H1 (cell line): ENCODE measurements around the gene CALM1. TPM values are rescaled to one million over a fixed set of nuclear protein-coding genes. Genes with fewer than 3 reads are reported as not detected.

Experiments
- CTCF ChIA-PET: fragments of 300-600 bp; sonication (Branson Sonifier 250); formaldehyde crosslinking; loops from one replicate; lab custom pipeline; 2021; ENCODE audit not compliant: partially characterized antibody; lab: Charles Lee
- POLR2A ChIA-PET: fragments of 300-600 bp; sonication (Branson Sonifier 250); formaldehyde crosslinking; loops from one replicate; lab custom pipeline; 2021; ENCODE audit warnings: inconsistent platforms; ENCODE audit not compliant: partially characterized antibody; lab: Charles Lee
- DNase-seq, 2 experiments: peaks; one replicate each; pipeline versions ENCODE4 v3.0.0 to v3.0.0-alpha.2; 2010 to 2022; ENCODE audit warnings: low spot score in 2 of 2, low read depth in 1 of 2, mixed read lengths in 1 of 2
- FAIRE-seq: peaks from 2 replicates; lab custom pipeline; 2011; peaks lifted over from hg19 to GRCh38; lab: Jason Lieb, UNC
- H2AFZ ChIP-seq: 2 replicates; pipeline ENCODE4 v1.8.1; 2012; ENCODE audit warnings: low read length, inconsistent platforms
- H2AK5ac ChIP-seq: 2 replicates; pipeline ENCODE4 v1.6.1; 2013; ENCODE audit warnings: low read depth, low read length
- H2BK120ac ChIP-seq: replicated peaks from 2 replicates; pipeline ENCODE3; 2013; ENCODE audit warnings: low read depth, low read length, inconsistent platforms
- H2BK12ac ChIP-seq: 2 replicates; pipeline ENCODE4 v1.6.1; 2013; ENCODE audit warnings: low read depth, low read length
- H2BK15ac ChIP-seq: 2 replicates; pipeline ENCODE4 v1.6.1; 2013; ENCODE audit warnings: low read length
- H2BK20ac ChIP-seq: 2 replicates; pipeline ENCODE4 v1.6.1; 2013; ENCODE audit warnings: low read length
- H2BK5ac ChIP-seq: 2 replicates; pipeline ENCODE4 v1.6.1; 2013; ENCODE audit warnings: low read depth, low read length
- H3K14ac ChIP-seq: 2 replicates; pipeline ENCODE4 v1.6.1; 2013; ENCODE audit warnings: inconsistent platforms; ENCODE audit not compliant: insufficient read length
- H3K18ac ChIP-seq: 2 replicates; pipeline ENCODE4 v1.6.1; 2013; ENCODE audit warnings: low read length; ENCODE audit errors: extremely low read depth
- H3K23ac ChIP-seq: 2 replicates; pipeline ENCODE4 v1.6.1; 2013; ENCODE audit warnings: inconsistent platforms; ENCODE audit not compliant: insufficient read length
- H3K23me2 ChIP-seq: 2 replicates; pipeline ENCODE4 v1.6.1; 2013; ENCODE audit warnings: low read depth, low read length
- H3K27ac ChIP-seq: 2 replicates; pipeline ENCODE4 v1.6.1; 2011; ENCODE audit warnings: low read depth, low read length, inconsistent platforms
- H3K27me3 ChIP-seq, 4 experiments: replicated peaks in 1 of 4; 1 replicate in 1 of 4; 2 replicates in 3 of 4; pipeline versions ENCODE4 v1.6.1 to v1.8.1; 2011 to 2013; ENCODE audit warnings: low read length in 3 of 4, mild to moderate bottlenecking in 3 of 4, inconsistent platforms in 2 of 4, mixed read lengths in 2 of 4, moderate library complexity in 1 of 4; ENCODE audit not compliant: control insufficient read depth in 3 of 4, insufficient read depth in 3 of 4; ENCODE audit errors: extremely low read depth in 1 of 4
- H3K36me3 ChIP-seq, 4 experiments: 2 replicates each; pipeline versions ENCODE4 v1.6.1 to v1.8.1; 2011 to 2013; ENCODE audit warnings: mild to moderate bottlenecking in 4 of 4, low read length in 3 of 4, moderate library complexity in 2 of 4, control low read depth in 1 of 4, inconsistent platforms in 1 of 4; ENCODE audit not compliant: insufficient read depth in 4 of 4, control insufficient read depth in 2 of 4
- H3K4ac ChIP-seq: replicated peaks from 2 replicates; pipeline ENCODE3; 2013; ENCODE audit warnings: low read length, low read depth, mixed read lengths, inconsistent platforms; ENCODE audit not compliant: insufficient read length
- H3K4me1 ChIP-seq, 4 experiments: replicated peaks in 1 of 4; 1 replicate in 1 of 4; 2 replicates in 3 of 4; pipeline versions ENCODE4 v1.6.1 to v1.8.1; 2011 to 2013; ENCODE audit warnings: low read length in 3 of 4, inconsistent platforms in 2 of 4, mixed read lengths in 1 of 4; ENCODE audit not compliant: insufficient read depth in 4 of 4, control insufficient read depth in 3 of 4
- H3K4me2 ChIP-seq, 2 experiments: 2 replicates each; pipeline versions ENCODE4 v1.6.1 to v1.8.1; 2011 to 2013; ENCODE audit warnings: low read depth in 2 of 2, low read length in 2 of 2, control low read depth in 1 of 2, inconsistent platforms in 1 of 2, mild to moderate bottlenecking in 1 of 2; ENCODE audit not compliant: insufficient read depth in 1 of 2
- H3K4me3 ChIP-seq, 4 experiments: fragments of 200-600, 300-600 bp in 1 of 4; sonication (generic), shearing (Covaris generic), sonication (Bioruptor Twin) in 1 of 4; 2 replicates each; pipeline versions ENCODE4 v1.5.1 to v1.8.1; 2011 to 2016; ENCODE audit warnings: low read length in 4 of 4, low read depth in 3 of 4, control low read depth in 2 of 4, inconsistent platforms in 2 of 4, mild to moderate bottlenecking in 2 of 4, mixed read lengths in 1 of 4, moderate library complexity in 1 of 4; ENCODE audit not compliant: insufficient read depth in 2 of 4; ENCODE audit errors: extremely low read depth in 1 of 4
- H3K56ac ChIP-seq: replicated peaks from 2 replicates; pipeline ENCODE3; 2013; ENCODE audit warnings: low read depth, mild to moderate bottlenecking, mixed read lengths, low read length, inconsistent platforms; ENCODE audit not compliant: insufficient read length
- H3K79me1 ChIP-seq: 2 replicates; pipeline ENCODE4 v1.6.1; 2013; ENCODE audit warnings: low read depth, low read length, control low read depth
- H3K79me2 ChIP-seq, 2 experiments: 2 replicates each; pipeline versions ENCODE4 v1.6.1 to v1.8.1; 2012 to 2013; ENCODE audit warnings: low read length in 2 of 2, mild to moderate bottlenecking in 2 of 2, inconsistent platforms in 1 of 2; ENCODE audit not compliant: insufficient read depth in 2 of 2, control insufficient read depth in 1 of 2
- H3K9ac ChIP-seq, 4 experiments: replicated peaks in 1 of 4; 1 replicate in 1 of 4; 2 replicates in 3 of 4; pipeline versions ENCODE4 v1.6.1 to v1.8.1; 2011 to 2013; ENCODE audit warnings: low read depth in 3 of 4, low read length in 3 of 4, control low read depth in 2 of 4, mild to moderate bottlenecking in 2 of 4, moderate library complexity in 2 of 4, inconsistent platforms in 1 of 4; ENCODE audit errors: extremely low read depth in 1 of 4
- H3K9me3 ChIP-seq, 2 experiments: 2 replicates each; pipeline versions ENCODE4 v1.6.1 to v1.8.1; 2012 to 2013; ENCODE audit warnings: mild to moderate bottlenecking in 2 of 2, moderate library complexity in 2 of 2, control low read depth in 1 of 2, inconsistent platforms in 1 of 2, low read depth in 1 of 2, low read length in 1 of 2, mixed read lengths in 1 of 2; ENCODE audit not compliant: insufficient read depth in 2 of 2
- H4K20me1 ChIP-seq, 2 experiments: replicated peaks in 1 of 2; 2 replicates each; pipeline versions ENCODE3 to v1.8.1; 2011 to 2013; ENCODE audit warnings: inconsistent platforms in 2 of 2, low read length in 2 of 2, mild to moderate bottlenecking in 1 of 2; ENCODE audit not compliant: insufficient read depth in 2 of 2, control insufficient read depth in 1 of 2
- H4K5ac ChIP-seq: 2 replicates; pipeline ENCODE4 v1.6.1; 2013; ENCODE audit warnings: low read length, low read depth, mixed read lengths, inconsistent platforms; ENCODE audit not compliant: insufficient read length
- H4K8ac ChIP-seq: 2 replicates; pipeline ENCODE4 v1.8.0; 2013; ENCODE audit warnings: mild to moderate bottlenecking, moderate library complexity, low read length, inconsistent platforms; ENCODE audit not compliant: insufficient read depth; ENCODE audit errors: extremely low read depth
- H4K91ac ChIP-seq: replicated peaks from 2 replicates; pipeline ENCODE3; 2013; ENCODE audit warnings: low read length, mixed read lengths, inconsistent platforms; ENCODE audit not compliant: insufficient read length
- BACH1 ChIP-seq: IDR thresholded peaks from 2 replicates; pipeline ENCODE4 v1.6.1; 2012; ENCODE audit warnings: low read length, improper control_type of control experiment
- CBX8 ChIP-seq: fragments of 300-800, 300-1000 bp; sonication (generic); IDR thresholded peaks from 2 replicates; pipeline ENCODE4 v1.7.1; 2016; ENCODE audit warnings: low read depth, low read length, borderline replicate concordance
- E2F6 ChIP-seq: IDR thresholded peaks from 2 replicates; pipeline ENCODE4 v1.6.1; 2012; ENCODE audit warnings: inconsistent platforms
- JUN ChIP-seq: IDR thresholded peaks from 2 replicates; pipeline ENCODE4 v1.6.1; 2011; ENCODE audit warnings: low read depth, mild to moderate bottlenecking, improper control_type of control experiment, low read length
- KDM4A ChIP-seq: IDR thresholded peaks from one replicate; pipeline ENCODE4 v1.7.1; 2012; ENCODE audit warnings: low read depth, mild to moderate bottlenecking, moderate library complexity, low read length, inconsistent platforms; ENCODE audit not compliant: severe bottlenecking
- RBBP5 ChIP-seq: IDR thresholded peaks from 2 replicates; pipeline ENCODE4 v1.7.1; 2012; ENCODE audit warnings: low read depth, mild to moderate bottlenecking, inconsistent platforms, low read length, moderate library complexity, borderline replicate concordance
- SIN3A ChIP-seq, 2 experiments: IDR thresholded peaks in 1 of 2; conservative IDR thresholded peaks in 1 of 2; 2 replicates each; pipeline ENCODE4 v1.6.1; 2011 to 2012; ENCODE audit warnings: low read length in 2 of 2, improper control_type of control experiment in 1 of 2, low read depth in 1 of 2, mild to moderate bottlenecking in 1 of 2
- SP4 ChIP-seq: IDR thresholded peaks from 2 replicates; pipeline ENCODE4 v1.6.1; 2012; ENCODE audit warnings: low read length, inconsistent platforms
- TAF7 ChIP-seq: optimal IDR thresholded peaks from 2 replicates; pipeline ENCODE3; 2011; ENCODE audit warnings: low read depth, mild to moderate bottlenecking, inconsistent platforms, low read length, moderate library complexity, borderline replicate concordance
- TEAD4 ChIP-seq: IDR thresholded peaks from 2 replicates; pipeline ENCODE4 v1.6.1; 2012; ENCODE audit warnings: low read depth, low read length, inconsistent platforms, mixed read lengths
- YY1 ChIP-seq: IDR thresholded peaks from 2 replicates; pipeline ENCODE4 v1.6.1; 2011; ENCODE audit warnings: low read depth, mild to moderate bottlenecking, low read length
- ZNF274 ChIP-seq: IDR thresholded peaks from 2 replicates; pipeline ENCODE4 v1.7.0; 2012; ENCODE audit warnings: low read length, borderline replicate concordance; ENCODE audit errors: extremely low read depth
- WGBS, 2 experiments: shearing (Covaris generic) in 1 of 2; methylation state at CpG; one replicate each; pipeline versions ENCODE4 v1.1.6 to v1.1.7; 2013 to 2015; ENCODE audit warnings: low lambda C conversion rate in 2 of 2, mixed read lengths in 2 of 2, inconsistent platforms in 1 of 2, low coverage in 1 of 2, missing lambda C conversion rate in 1 of 2; ENCODE audit not compliant: insufficient replicate concordance in 2 of 2, insufficient coverage in 1 of 2, insufficient read length in 1 of 2; ENCODE audit errors: extremely low coverage in 1 of 2, missing lambda C conversion rate in 1 of 2; 5-methylcytosine and 5-hydroxymethylcytosine counted together
- polyA plus RNA-seq, 7 experiments: library from polyadenylated mRNA; depleted of rRNA in 3 of 7; stranded (reverse) in 5 of 7; unstranded in 2 of 7; fragments of >200 nt in 5 of 7; fragments of 200-250 nt in 2 of 7; gene quantifications; 1 replicate in 5 of 7; 2 replicates in 1 of 7; 4 replicates in 1 of 7; pipeline versions ENCODE4 v1.2.1 to v1.2.3, GENCODE V29; 2011 to 2013; ENCODE audit warnings: missing spikeins in 2 of 7, mixed read lengths in 2 of 7
- total RNA-seq: library from RNA; stranded (reverse); fragmentation: NEBNext Ultra II Directional; extraction: Animal tissue kit (Norgen Biotek cat#: 25700); gene quantifications from 2 replicates; pipeline ENCODE4 v1.2.1, GENCODE V29; 2021

Gene CALM1
- total and polyA plus RNA-seq, 2 of the 8 experiments (the other 6 are each of a cell fraction or from before 2014, with no cell fraction given), result 285 to 422 TPM

- Histone ChIP-seq H2BK12ac (no peak overlapping the region), H4K20me1 (no peaks in the 10 kb centered on the region), H3K9ac (no peak overlapping the region), H3K79me2 (no peaks in the 10 kb centered on the region), H3K4me3 (no peak overlapping the region), H3K14ac (no peak overlapping the region), H3K27me3 (no peaks in the 10 kb centered on the region), H2BK120ac (no peak overlapping the region), H3K4ac (no peak overlapping the region), H3K4me1 (no peaks in the 10 kb centered on the region), H3K4me2 (no peak overlapping the region), H3K36me3 (no peaks in the 10 kb centered on the region), H3K27ac (no peak overlapping the region), H4K5ac (no peak overlapping the region), H3K79me1 (no peaks in the 10 kb centered on the region), H2BK5ac (no peak overlapping the region), H4K8ac (no peak overlapping the region), H2BK20ac (no peak overlapping the region), H2BK15ac (no peak overlapping the region), H2AFZ (no peak overlapping the region), H3K56ac (no peak overlapping the region), H4K91ac (no peak overlapping the region), H2AK5ac (no peak overlapping the region), H3K9me3 (no peaks in the 10 kb centered on the region), H3K23me2 (no peaks in the 10 kb centered on the region), H3K18ac (no peak overlapping the region), H3K23ac (no peak overlapping the region)
- ChIA-PET POLR2A (interaction anchor here (0.9 kb wide), 1 partner anchor 15 kb away, joined by 3 read pairs; no protein-coding TSS in a partner anchor), CTCF (interaction anchor here (0.6 to 1.8 kb wide), 6 partner anchors 9 to 400 kb away, joined by 3 to 7 read pairs (median 3); no protein-coding TSS in a partner anchor)
- WGBS, 2 experiments, result 88% methylated on average over 1 of the region's 1 CpG; no CpG with 5 or more reads in 1 of the 2 experiments
- FAIRE-seq (no peak), DNase-seq (no peak)
- TF ChIP-seq E2F6 (no peak), TEAD4 (no peak), YY1 (no peak), SP4 (no peak), SIN3A (conservative IDR thresholded peaks at IDR 0.05 in 1 of 2, IDR thresholded peaks at IDR 0.05 in 1 of 2; ENCODE audit: low read depth in 1 of 2, low read length in 2 of 2) (no peak), CBX8 (no peak), TAF7 (no peak), JUN (no peak), BACH1 (no peak), KDM4A (no peak), ZNF274 (no peak), RBBP5 (no peak)
These were observed 27.7 kb upstream of the CALM1 start for GRCh38 chr14:90368946-90369721.
